GM06990 (cell line): Measurements from ENCODE around the gene B3GNT5.
A peak's percentile ranks its signal among the peaks of the same experiment; 100 is the strongest.

ENCODE experiments used
- DNase-seq: peaks from one replicate; pipeline ENCODE4 v3.0.0-alpha.2; 2011; ENCODE audit not compliant: insufficient read length; ENCODE audit errors: extremely low read depth
- H3K27me3 ChIP-seq: replicated peaks from 2 replicates; pipeline ENCODE4 v1.6.0; 2011; ENCODE audit warnings: low read length; ENCODE audit not compliant: control insufficient read depth, insufficient read depth
- H3K36me3 ChIP-seq: 2 replicates; pipeline ENCODE4 v1.5.1; 2011; ENCODE audit warnings: low read length; ENCODE audit not compliant: control insufficient read depth, insufficient read depth
- H3K4me3 ChIP-seq: replicated peaks from 2 replicates; pipeline ENCODE4 v1.5.1; 2011; ENCODE audit warnings: low read depth, mild to moderate bottlenecking, control low read depth, low read length
- CTCF ChIP-seq: IDR thresholded peaks from 2 replicates; pipeline ENCODE4 v1.5.1; 2011; ENCODE audit warnings: low read length, control low read depth, mild to moderate bottlenecking, inconsistent platforms; ENCODE audit not compliant: insufficient read depth, poor library complexity, severe bottlenecking

The B3GNT5 gene

GRCh38 chr3:183249006-183249718 is 3.9 kb upstream of the B3GNT5 start:
- no peak for TF ChIP-seq CTCF

DNA sequence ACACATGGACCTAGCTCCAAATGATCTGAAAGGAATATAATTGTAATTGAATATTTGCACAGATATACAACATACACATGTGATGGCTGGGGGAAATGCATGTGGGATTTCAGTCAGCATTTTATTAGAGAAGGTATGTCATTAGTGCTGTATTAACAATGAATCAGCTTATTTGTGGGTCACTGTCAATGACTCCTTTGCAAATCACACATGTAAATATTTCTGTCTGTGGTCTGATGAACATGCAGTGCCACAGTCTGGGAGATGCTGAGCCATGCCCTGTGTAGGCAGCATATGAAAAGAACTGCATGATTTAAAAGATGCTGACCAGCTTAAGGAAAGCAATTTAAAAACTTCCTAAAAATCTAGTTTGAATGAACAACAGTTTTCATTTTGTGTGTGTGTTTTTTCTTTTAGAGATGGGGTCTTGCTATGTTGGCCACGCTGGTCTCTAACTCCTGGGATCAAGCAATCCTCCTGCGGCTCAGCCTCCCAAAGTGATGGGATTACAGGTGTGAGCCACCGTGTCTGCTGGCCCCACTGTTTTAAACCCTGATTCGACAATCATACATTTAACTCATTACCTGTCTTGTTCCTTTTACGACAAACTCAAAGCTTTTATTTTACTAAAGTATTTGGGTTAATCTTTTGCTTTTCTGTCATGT is 803 bp upstream of the B3GNT5 start:
- no peak for DNase-seq
- no peaks in the 10 kb centered on the region for H3K36me3 ChIP-seq
- H3K4me3 ChIP-seq: no peak overlapping the region
- H3K27me3 ChIP-seq: peaks cover 3% of the 10 kb centered on the region; the same call in 1 of the 2 replicates
- no peak for TF ChIP-seq CTCF

More at GRCh38 chr3:183249006-183249718, 3.9 kb upstream of the B3GNT5 start:
- Histone ChIP-seq H3K4me3 (no peak overlapping the region), H3K36me3 (no peaks in the 10 kb centered on the region), H3K27me3 (no peaks in the 10 kb centered on the region; the same call in 1 of the 2 replicates)
- no peak for DNase-seq

DNA sequence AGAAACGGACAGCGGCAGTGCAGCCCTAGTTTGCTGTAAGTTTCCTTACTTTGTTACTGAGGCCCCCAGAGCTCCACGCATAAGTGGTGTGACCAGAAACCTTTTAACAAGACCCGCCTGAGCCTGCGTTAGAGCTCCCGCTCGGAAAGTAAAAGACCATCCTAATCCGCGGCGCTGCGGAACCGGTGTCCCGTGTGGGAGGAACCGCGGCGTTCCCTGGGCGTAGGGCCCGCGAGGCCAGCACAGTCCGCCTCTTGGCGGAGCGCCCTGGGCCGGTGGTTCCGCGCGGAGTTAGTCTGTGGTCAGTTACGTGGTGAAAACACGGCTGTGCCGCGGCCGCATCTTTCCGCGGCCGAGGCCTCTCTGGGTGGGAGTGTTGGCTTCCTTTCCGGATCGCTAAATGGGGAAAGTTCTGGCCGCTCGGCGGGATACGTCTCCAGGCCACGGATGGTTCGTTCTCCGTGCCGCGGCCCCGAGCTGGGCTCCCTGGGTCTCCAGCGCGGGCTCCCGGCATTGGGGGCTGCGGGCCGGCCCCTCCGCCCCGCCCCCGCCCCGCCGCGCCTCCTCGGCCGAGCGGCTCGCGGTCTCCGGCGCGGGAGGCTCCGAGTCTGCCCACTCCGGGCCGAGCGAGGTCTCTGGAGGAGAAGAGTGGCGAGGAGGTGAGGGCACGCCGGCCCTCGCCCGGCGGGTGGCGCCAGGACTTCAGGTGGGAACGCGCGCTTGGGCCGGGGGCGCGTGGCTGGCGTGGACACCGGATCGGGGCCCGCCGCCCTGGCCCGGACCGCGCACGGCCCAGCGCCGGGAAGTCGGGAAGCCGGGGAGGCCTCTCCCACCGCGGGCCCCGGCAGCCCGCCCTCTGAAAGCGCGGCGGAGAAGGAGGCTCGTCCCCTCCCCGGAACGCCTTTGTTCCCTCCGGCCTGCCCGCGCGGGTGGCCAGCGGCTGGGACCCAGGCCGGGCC is 754 bp downstream of the B3GNT5 start:
- no peak for TF ChIP-seq CTCF
- Histone ChIP-seq H3K36me3 (no peaks in the 10 kb centered on the region), H3K4me3 (peak overlapping the region; percentile 62), H3K27me3 (peaks cover 3% of the 10 kb centered on the region)
- peak; percentile 22 for DNase-seq

- Histone ChIP-seq H3K27me3 (peaks cover 3% of the 10 kb centered on the region), H3K36me3 (no peaks in the 10 kb centered on the region), H3K4me3 (0 out of 2 replicates have a peak overlapping the region, but pooled peaks have one; percentile 4)
- DNase-seq: peak; percentile 5
- TF ChIP-seq CTCF: no peak
Measured at GRCh38 chr3:183254487-183255347, 1.7 kb downstream of the B3GNT5 start.

- no peaks in the 10 kb centered on the region for H3K36me3 ChIP-seq
- peaks cover 3% of the 10 kb centered on the region for H3K27me3 ChIP-seq
- H3K4me3 ChIP-seq: no peak overlapping the region
- no peak for TF ChIP-seq CTCF
- DNase-seq: no peak
Measured at GRCh38 chr3:183255348-183255730, 2.3 kb downstream of the B3GNT5 start.
